GM12873 (cell line): ENCODE results near the gene HEY2.

Experiments
- TF ChIP-seq, protein P1 (sequence below): IDR thresholded peaks from 2 replicates; pipeline ENCODE4 v1.5.1; 2012; ENCODE audit warnings: low read depth, mild to moderate bottlenecking, moderate library complexity, low read length, control low read depth; ENCODE audit not compliant: insufficient read depth; ENCODE audit errors: missing control alignments

The HEY2 gene

DNA sequence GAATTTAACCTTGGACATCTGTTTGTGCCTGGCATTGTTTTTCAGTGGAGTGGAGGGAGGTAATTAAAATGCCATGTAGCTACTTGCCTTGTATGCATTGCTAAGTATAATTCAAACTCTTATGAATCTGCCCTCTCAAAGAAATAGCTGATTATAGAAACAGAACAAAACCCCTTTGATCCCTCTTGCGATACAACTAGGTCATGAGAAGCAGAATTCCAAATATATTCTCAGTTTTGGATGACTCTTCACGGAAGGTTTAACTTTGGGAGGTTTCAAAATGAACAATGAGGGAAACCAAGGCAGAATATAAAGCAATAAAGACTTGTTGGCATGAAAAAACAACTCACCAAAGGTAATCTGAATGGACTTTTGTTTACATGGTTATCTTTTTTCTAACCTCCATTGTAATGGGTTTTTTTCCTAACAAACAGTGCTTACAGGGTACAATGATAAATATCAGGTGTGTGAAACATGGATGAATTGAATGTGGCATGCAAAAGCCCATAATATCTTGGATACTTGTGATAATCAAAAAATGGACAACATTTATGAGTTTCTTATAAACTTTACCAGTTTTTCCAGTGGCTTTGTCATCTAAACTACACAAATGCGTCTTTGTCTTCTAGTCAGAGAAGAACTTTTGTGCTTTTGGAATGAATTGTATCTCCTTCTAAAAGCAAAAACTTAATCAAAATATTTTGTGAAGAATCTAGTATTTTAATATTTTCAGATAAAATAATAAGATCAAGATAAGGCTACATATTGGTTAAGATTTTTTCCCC lies 15.7 kb upstream of the HEY2 start:
- TF ChIP-seq, protein P1, sequence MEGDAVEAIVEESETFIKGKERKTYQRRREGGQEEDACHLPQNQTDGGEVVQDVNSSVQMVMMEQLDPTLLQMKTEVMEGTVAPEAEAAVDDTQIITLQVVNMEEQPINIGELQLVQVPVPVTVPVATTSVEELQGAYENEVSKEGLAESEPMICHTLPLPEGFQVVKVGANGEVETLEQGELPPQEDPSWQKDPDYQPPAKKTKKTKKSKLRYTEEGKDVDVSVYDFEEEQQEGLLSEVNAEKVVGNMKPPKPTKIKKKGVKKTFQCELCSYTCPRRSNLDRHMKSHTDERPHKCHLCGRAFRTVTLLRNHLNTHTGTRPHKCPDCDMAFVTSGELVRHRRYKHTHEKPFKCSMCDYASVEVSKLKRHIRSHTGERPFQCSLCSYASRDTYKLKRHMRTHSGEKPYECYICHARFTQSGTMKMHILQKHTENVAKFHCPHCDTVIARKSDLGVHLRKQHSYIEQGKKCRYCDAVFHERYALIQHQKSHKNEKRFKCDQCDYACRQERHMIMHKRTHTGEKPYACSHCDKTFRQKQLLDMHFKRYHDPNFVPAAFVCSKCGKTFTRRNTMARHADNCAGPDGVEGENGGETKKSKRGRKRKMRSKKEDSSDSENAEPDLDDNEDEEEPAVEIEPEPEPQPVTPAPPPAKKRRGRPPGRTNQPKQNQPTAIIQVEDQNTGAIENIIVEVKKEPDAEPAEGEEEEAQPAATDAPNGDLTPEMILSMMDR: no peak

DNA sequence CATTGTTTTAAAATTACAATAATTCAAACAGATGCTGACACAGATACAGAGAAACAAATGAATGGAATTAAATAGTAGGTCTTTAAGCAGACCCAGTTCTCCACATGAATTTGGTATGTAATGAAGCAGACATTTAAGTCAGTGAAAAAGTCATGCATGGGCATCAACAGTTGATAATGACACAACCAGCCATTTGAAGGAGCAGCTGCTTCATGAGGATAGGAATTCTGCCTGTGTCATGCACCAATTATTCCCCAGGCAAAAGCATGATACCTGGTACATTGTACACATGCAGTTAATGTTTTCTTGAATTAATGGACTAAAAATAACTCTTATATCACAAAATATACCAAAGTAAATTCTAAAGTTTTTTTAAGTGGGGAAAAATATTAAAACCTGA lies 11.2 kb upstream of the HEY2 start:
- TF ChIP-seq, protein P1: no peak

DNA sequence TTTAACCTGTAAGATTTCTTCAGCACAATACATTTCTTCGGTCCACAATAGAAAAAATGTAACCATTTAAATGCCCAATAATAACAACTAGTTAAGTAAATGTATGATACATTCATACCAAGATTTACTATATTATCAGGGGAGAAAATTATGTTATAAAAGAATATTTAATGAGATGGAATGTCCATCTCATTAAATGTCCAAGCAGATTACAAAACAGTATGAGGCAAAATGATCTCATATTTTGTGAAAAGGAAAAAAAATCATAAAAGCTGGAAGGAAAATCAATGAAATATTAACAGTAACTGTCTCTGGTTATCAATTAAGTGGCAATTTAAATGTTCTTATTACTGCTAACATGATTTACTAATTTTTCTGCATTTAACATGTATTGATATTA lies 10.1 kb upstream of the HEY2 start:
- TF ChIP-seq, protein P1: no peak

DNA sequence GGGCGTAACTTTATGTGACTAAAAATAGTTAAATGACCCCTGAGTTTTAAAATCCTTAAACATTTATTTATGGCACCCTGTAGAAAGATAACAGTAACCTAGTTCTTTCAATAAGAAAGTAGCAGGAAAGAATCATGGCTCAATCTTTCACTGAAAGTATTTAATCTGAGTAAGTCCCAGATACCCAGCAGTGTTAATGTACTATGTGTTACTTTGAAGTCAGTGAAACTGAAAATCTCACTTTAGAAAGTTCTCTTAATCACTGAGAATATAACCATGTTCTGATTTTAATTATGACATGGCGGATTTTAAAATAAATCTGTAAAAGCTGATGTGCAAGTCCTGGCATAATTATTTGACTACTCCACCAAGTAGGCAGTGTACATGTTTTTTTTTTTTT lies 8.1 kb upstream of the HEY2 start:
- TF ChIP-seq, protein P1: no peak

DNA sequence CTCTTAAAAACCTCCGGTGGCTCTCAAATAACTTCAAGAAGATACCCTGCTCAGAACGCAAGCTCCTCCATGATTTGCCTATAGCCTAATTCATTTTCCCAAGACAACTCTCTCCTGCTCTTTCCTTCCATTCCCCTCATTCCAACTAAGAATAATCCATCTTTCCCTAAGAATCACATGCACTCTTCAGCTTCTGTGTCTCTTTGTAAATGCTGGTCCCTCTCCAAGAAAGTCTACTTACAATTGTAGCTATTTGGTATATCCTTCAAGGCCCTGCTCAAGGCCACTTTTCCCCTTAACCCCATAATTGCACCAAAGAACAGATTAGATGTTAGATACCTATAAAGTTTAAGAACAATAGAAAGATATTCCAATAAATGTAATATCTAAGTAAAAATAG lies 7.4 kb upstream of the HEY2 start:
- TF ChIP-seq, protein P1: no peak

DNA sequence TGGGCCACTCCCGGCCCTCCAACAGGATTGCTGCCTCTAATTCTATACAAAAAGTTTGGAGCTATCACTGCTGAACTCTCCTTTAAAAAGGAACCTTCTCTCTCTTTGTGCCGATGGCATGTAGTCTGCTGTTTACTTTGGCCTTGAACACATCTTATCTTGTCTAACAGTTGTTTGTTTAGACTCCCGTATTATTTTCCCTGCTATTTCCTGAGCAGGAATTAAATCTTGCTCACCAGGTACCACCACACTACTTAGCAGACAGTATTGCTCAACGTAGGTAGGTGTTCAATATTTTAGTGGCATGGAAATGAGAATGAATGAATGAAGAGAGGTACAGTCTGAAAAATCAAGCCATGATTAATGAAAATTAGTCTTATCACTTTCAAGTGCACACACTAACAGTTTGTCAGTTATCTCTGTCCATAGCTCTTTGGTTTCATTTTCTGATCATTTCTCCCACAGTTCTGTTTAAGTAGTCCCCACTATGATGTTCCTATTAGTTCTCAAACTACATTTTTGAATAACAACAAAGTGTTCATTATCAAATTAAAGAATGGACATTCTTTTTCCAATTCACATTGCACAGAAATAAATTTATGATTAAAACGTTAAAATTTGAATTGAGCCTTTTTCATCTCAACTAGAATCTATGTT lies 6.8 kb upstream of the HEY2 start:
- TF ChIP-seq, protein P1: no peak

DNA sequence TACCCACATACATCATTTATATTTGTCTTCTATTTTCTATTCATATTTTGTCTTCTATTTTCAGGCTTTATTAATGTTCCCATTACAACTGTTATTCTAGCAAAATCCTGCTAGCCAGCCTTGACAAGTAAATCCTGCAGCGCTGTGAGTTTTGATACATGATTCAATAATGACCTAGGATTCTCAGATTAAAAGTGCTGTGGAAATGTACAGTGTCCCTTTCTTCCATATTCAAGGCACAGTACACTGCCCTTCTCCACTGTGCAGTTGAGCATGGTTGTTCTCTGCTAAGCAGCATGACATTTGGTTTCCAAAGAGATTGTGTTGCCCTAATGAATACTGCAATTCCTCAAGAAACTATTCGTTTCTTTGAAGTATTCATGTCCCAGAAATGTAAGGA lies 5.8 kb upstream of the HEY2 start:
- TF ChIP-seq, protein P1: no peak
